ENCODE measurements around the gene ACIN1. TPM values are rescaled to one million over a fixed set of nuclear protein-coding genes. Genes with fewer than 3 reads are reported as not detected.

Gene ACIN1
- total and polyA plus RNA-seq, 10 of the 15 experiments (the other 5 are each of a cell fraction or from before 2014, with no cell fraction given) = 4.3 to 148 (median 93.4) TPM

- TF ChIP-seq ZBTB11 (CRISPR knock-in tag; IDR thresholded peaks at IDR 0.05) (no peak), NKRF (conservative IDR thresholded peaks at IDR 0.05) (peak; percentile 87), BMI1 (IDR thresholded peaks at IDR 0.05; ENCODE audit: borderline replicate concordance) (0 out of 2 replicates have a peak, but pooled peaks have one; percentile 54), POLR2AphosphoS5 (IDR thresholded peaks at IDR 0.05; ENCODE audit: low read length) (peak; percentile 89), PBX3 (IDR thresholded peaks at IDR 0.05; ENCODE audit: insufficient replicate concordance, low read depth, low read length) (no peak), LARP7 (IDR thresholded peaks at IDR 0.05) (no peak), MYB (IDR thresholded peaks at IDR 0.05; ENCODE audit: borderline replicate concordance, low read depth, low read length) (no peak), ZZZ3 (IDR thresholded peaks at IDR 0.05; ENCODE audit: control insufficient read depth, insufficient read length, low read depth) (no peak), ZNF592 (IDR thresholded peaks at IDR 0.05) (no peak), HCFC1 (IDR thresholded peaks at IDR 0.05; ENCODE audit: low read length) (peak; percentile 84), BCL11A (IDR thresholded peaks at IDR 0.05; ENCODE audit: low read depth, low read length) (no peak), NFYB (IDR thresholded peaks at IDR 0.05; ENCODE audit: insufficient read depth, low read depth, low read length) (no peak), EZH2 (IDR thresholded peaks at IDR 0.05; ENCODE audit: borderline replicate concordance, control insufficient read depth, low read depth, low read length) (no peak), MAX (IDR thresholded peaks at IDR 0.05; ENCODE audit: low read depth, low read length) (peak; percentile 18; the same call in 1 of the 2 replicates), CREM (IDR thresholded peaks at IDR 0.05; ENCODE audit: low read depth) (peak; percentile 93)
These were observed 60.2 kb downstream of the ACIN1 start, which contains the start of gene PSMB5 (continued) for GRCh38 chr14:23034498-23035302.

Measured in GM12878 (cell line).